WTC11 (cell line): ENCODE measurements around the gene HERPUD2. TPM values are rescaled to one million over a fixed set of nuclear protein-coding genes. Genes with fewer than 3 reads are reported as not detected.

ENCODE experiments used
- ATAC-seq: fragments of 200-7000 bp; cut with Tn5 transposase; 2 replicates; pipeline ENCODE4 v1.10.0; 2021; ENCODE audit warnings: mild to moderate bottlenecking, moderate library complexity
- CTCF ChIA-PET: fragments of 300-600 bp; sonication (Branson Sonifier 250); formaldehyde crosslinking; loops from one replicate; lab custom pipeline; 2021; ENCODE audit warnings: antibody characterized with exemption; lab: Charles Lee
- POLR2A ChIA-PET: fragments of 350-600 bp; sonication (Branson Sonifier 250); formaldehyde crosslinking; loops from one replicate; lab custom pipeline; 2021; ENCODE audit warnings: antibody characterized with exemption; lab: Charles Lee
- DNase-seq: peaks from one replicate; pipeline ENCODE4 v3.0.0; 2021; ENCODE audit warnings: low spot score
- H3K27ac Mint-ChIP-seq: 2 replicates; pipeline ENCODE4 v1.8.0; 2021; ENCODE audit warnings: mixed read lengths
- H3K27me3 Mint-ChIP-seq: 2 replicates; pipeline ENCODE4 v1.8.0; 2021; ENCODE audit warnings: low read depth, mild to moderate bottlenecking, moderate library complexity, mixed read lengths
- H3K36me3 Mint-ChIP-seq: 2 replicates; pipeline ENCODE4 v1.8.0; 2021; ENCODE audit warnings: mixed read lengths
- H3K4me1 Mint-ChIP-seq: 2 replicates; pipeline ENCODE4 v1.8.0; 2022; ENCODE audit warnings: mixed read lengths
- H3K4me3 Mint-ChIP-seq: 2 replicates; pipeline ENCODE4 v1.8.0; 2021; ENCODE audit warnings: mild to moderate bottlenecking, moderate library complexity, mixed read lengths
- H3K9me3 Mint-ChIP-seq: 2 replicates; pipeline ENCODE4 v1.8.0; 2021; ENCODE audit warnings: mixed read lengths
- GABPB1 ChIP-seq: sonication (generic); formaldehyde crosslinking; IDR thresholded peaks from 2 replicates; pipeline ENCODE4 v1.8.1; 2023; ENCODE audit warnings: mild to moderate bottlenecking, missing genetic modification reagents
- HMGA2 ChIP-seq: fragments of 250-450 bp; sonication (Bioruptor Pico); IDR thresholded peaks from 2 replicates; pipeline ENCODE4 v1.4.0; 2021; ENCODE audit warnings: mild to moderate bottlenecking, moderate library complexity
- NFYB ChIP-seq: sonication (generic); formaldehyde crosslinking; conservative IDR thresholded peaks from 2 replicates; pipeline ENCODE4 v1.8.0; 2022; ENCODE audit warnings: low read depth, missing genetic modification reagents
- ZNF317 ChIP-seq: sonication (generic); formaldehyde crosslinking; IDR thresholded peaks from 2 replicates; pipeline ENCODE4 v1.8.1; 2023; ENCODE audit warnings: low read depth, mild to moderate bottlenecking, moderate library complexity, missing genetic modification reagents, borderline replicate concordance
- total RNA-seq: library from RNA; stranded (reverse); gene quantifications from 3 replicates; pipeline ENCODE4 v1.2.3, GENCODE V29; 2021
- TF ChIP-seq, protein P1 (sequence below): sonication (generic); formaldehyde crosslinking; IDR thresholded peaks from 2 replicates; pipeline ENCODE4 v1.8.1; 2022; ENCODE audit warnings: mild to moderate bottlenecking, missing genetic modification reagents, moderate library complexity, borderline replicate concordance
- TF ChIP-seq, protein P2 (sequence below): sonication (generic); formaldehyde crosslinking; IDR thresholded peaks from 2 replicates; pipeline ENCODE4 v1.8.1; 2023; ENCODE audit warnings: mild to moderate bottlenecking, missing genetic modification reagents, moderate library complexity
- TF ChIP-seq, protein P3 (sequence below): fragments of 250-450 bp; sonication (Bioruptor Pico); IDR thresholded peaks from 2 replicates; pipeline ENCODE4 v1.9.0; 2021; ENCODE audit warnings: mild to moderate bottlenecking
- TF ChIP-seq, protein P4 (sequence below): sonication (generic); formaldehyde crosslinking; IDR thresholded peaks from 2 replicates; pipeline ENCODE4 v1.8.1; 2023; ENCODE audit warnings: mild to moderate bottlenecking, missing genetic modification reagents
- TF ChIP-seq, protein P5 (sequence below): fragments of 250-450 bp; sonication (Bioruptor Pico); IDR thresholded peaks from 2 replicates; pipeline ENCODE4 v2.1.2; 2022; ENCODE audit warnings: mild to moderate bottlenecking, moderate library complexity
- TF ChIP-seq, protein P6 (sequence below): sonication (generic); formaldehyde crosslinking; IDR thresholded peaks from 2 replicates; pipeline ENCODE4 v1.8.0; 2023; ENCODE audit warnings: missing genetic modification reagents, mild to moderate bottlenecking, borderline replicate concordance

The HERPUD2 gene
- total RNA-seq, 1 experiment from 2014 or later, result 16.2 TPM

DNA sequence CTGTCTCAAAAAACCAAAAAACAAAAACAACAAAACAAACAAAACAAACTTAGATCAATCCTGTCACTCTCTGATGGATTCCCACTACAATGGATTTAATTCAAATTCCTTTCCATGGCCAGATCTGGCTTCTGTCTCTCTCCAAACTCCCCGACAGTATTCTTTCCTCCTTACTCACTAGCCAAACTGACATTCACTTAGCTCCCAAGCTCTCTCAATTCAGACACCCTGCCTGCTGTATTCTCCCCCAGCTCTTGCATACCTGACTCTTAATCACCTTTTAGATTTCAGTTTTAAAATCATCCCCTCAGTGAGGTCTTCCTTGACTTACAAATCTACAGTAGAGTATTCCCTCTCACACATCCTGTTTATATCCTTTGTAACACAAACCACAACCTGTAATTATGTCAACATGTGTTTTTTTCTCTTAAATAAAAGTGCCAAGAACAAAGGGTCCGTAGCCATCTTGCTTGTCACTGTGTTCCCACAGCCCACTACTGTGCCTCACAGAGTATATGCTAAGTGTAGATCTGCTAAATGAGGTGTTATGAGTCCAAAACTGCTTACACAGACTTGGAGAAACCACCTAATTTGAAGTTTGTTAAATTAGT is 14.4 kb downstream of the HERPUD2 start:
- CTCF ChIA-PET, result interaction anchor here (1.3 kb wide), 1 partner anchor 29 kb away, joined by 3 read pairs; no protein-coding TSS in a partner anchor
- DNase-seq (no peak), ATAC-seq (peak; percentile 70)
- H3K4me1 Mint-ChIP-seq, result peaks cover 25% of the 10 kb centered on the region
- H3K36me3 Mint-ChIP-seq, result peaks cover 6% of the 10 kb centered on the region; the same call in 1 of the 2 replicates
- POLR2A ChIA-PET, result no interaction called here
- TF ChIP-seq, protein P1, sequence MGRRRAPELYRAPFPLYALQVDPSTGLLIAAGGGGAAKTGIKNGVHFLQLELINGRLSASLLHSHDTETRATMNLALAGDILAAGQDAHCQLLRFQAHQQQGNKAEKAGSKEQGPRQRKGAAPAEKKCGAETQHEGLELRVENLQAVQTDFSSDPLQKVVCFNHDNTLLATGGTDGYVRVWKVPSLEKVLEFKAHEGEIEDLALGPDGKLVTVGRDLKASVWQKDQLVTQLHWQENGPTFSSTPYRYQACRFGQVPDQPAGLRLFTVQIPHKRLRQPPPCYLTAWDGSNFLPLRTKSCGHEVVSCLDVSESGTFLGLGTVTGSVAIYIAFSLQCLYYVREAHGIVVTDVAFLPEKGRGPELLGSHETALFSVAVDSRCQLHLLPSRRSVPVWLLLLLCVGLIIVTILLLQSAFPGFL (CRISPR knock-in tag), result no peak
- TF ChIP-seq, protein P2, sequence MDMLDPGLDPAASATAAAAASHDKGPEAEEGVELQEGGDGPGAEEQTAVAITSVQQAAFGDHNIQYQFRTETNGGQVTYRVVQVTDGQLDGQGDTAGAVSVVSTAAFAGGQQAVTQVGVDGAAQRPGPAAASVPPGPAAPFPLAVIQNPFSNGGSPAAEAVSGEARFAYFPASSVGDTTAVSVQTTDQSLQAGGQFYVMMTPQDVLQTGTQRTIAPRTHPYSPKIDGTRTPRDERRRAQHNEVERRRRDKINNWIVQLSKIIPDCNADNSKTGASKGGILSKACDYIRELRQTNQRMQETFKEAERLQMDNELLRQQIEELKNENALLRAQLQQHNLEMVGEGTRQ (CRISPR knock-in tag), result no peak
- TF ChIP-seq, protein P3, sequence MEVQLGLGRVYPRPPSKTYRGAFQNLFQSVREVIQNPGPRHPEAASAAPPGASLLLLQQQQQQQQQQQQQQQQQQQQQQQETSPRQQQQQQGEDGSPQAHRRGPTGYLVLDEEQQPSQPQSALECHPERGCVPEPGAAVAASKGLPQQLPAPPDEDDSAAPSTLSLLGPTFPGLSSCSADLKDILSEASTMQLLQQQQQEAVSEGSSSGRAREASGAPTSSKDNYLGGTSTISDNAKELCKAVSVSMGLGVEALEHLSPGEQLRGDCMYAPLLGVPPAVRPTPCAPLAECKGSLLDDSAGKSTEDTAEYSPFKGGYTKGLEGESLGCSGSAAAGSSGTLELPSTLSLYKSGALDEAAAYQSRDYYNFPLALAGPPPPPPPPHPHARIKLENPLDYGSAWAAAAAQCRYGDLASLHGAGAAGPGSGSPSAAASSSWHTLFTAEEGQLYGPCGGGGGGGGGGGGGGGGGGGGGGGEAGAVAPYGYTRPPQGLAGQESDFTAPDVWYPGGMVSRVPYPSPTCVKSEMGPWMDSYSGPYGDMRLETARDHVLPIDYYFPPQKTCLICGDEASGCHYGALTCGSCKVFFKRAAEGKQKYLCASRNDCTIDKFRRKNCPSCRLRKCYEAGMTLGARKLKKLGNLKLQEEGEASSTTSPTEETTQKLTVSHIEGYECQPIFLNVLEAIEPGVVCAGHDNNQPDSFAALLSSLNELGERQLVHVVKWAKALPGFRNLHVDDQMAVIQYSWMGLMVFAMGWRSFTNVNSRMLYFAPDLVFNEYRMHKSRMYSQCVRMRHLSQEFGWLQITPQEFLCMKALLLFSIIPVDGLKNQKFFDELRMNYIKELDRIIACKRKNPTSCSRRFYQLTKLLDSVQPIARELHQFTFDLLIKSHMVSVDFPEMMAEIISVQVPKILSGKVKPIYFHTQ (CRISPR knock-in tag), result no peak
- TF ChIP-seq, protein P4, sequence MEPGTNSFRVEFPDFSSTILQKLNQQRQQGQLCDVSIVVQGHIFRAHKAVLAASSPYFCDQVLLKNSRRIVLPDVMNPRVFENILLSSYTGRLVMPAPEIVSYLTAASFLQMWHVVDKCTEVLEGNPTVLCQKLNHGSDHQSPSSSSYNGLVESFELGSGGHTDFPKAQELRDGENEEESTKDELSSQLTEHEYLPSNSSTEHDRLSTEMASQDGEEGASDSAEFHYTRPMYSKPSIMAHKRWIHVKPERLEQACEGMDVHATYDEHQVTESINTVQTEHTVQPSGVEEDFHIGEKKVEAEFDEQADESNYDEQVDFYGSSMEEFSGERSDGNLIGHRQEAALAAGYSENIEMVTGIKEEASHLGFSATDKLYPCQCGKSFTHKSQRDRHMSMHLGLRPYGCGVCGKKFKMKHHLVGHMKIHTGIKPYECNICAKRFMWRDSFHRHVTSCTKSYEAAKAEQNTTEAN (CRISPR knock-in tag), result no peak
- H3K9me3 Mint-ChIP-seq, result peaks cover 4% of the 10 kb centered on the region
- H3K27me3 Mint-ChIP-seq, result no peaks in the 10 kb centered on the region
- H3K4me3 Mint-ChIP-seq, result no peak overlapping the region
- peak overlapping the region; percentile 23 for H3K27ac Mint-ChIP-seq

DNA sequence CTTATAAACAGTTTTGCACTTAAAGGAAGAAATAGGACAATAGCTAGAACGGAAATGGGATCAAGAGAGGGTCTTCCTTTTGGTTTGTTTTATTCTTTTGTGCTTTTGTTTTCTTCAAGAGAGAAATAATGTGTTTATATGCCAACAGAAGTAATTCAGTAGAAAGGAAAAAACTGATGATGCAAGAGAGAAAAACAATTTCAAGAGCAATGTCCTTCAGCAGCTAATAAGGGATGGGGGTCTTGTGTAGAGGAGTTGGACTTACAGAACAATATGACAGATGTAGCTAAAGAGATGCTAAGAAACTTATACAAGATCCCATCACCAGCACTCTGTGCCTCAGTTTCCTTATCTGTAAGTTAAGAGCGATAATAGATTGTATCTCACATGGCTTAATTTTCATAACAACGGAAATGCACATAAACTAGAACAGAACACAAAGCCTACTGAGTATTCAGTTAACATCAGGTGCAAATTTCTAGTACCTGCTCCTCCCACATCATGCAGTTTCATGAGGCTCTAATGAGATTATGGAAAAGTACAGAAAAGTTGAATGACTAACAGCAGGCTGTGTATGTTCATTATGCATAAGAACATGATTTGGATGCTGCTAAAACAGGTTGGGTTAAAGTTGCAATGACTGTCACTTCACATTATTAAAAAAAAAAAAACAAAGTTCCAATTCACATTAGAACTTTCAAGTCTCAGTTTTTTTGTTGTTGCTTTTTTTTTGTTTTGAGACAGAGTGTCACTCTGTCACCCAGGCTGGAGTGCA is 17.2 kb downstream of the HERPUD2 start:
- ATAC-seq (no peak), DNase-seq (no peak)
- ChIA-PET POLR2A (no interaction called here), CTCF (interaction anchor here (1.5 kb wide), 1 partner anchor 32 kb away, joined by 5 read pairs; no protein-coding TSS in a partner anchor)
- no peak for TF ChIP-seq ZNF317
- no peak for TF ChIP-seq HMGA2
- TF ChIP-seq, protein P5, sequence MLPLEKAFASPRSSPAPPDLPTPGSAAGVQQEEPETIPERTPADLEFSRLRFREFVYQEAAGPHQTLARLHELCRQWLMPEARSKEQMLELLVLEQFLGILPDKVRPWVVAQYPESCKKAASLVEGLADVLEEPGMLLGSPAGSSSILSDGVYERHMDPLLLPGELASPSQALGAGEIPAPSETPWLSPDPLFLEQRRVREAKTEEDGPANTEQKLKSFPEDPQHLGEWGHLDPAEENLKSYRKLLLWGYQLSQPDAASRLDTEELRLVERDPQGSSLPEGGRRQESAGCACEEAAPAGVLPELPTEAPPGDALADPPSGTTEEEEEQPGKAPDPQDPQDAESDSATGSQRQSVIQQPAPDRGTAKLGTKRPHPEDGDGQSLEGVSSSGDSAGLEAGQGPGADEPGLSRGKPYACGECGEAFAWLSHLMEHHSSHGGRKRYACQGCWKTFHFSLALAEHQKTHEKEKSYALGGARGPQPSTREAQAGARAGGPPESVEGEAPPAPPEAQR (CRISPR knock-in tag), result no peak
- peak; percentile 41; the same call in 1 of the 2 replicates for TF ChIP-seq GABPB1 (CRISPR knock-in tag)
- TF ChIP-seq NFYB (CRISPR knock-in tag), result no peak
- TF ChIP-seq, protein P6, sequence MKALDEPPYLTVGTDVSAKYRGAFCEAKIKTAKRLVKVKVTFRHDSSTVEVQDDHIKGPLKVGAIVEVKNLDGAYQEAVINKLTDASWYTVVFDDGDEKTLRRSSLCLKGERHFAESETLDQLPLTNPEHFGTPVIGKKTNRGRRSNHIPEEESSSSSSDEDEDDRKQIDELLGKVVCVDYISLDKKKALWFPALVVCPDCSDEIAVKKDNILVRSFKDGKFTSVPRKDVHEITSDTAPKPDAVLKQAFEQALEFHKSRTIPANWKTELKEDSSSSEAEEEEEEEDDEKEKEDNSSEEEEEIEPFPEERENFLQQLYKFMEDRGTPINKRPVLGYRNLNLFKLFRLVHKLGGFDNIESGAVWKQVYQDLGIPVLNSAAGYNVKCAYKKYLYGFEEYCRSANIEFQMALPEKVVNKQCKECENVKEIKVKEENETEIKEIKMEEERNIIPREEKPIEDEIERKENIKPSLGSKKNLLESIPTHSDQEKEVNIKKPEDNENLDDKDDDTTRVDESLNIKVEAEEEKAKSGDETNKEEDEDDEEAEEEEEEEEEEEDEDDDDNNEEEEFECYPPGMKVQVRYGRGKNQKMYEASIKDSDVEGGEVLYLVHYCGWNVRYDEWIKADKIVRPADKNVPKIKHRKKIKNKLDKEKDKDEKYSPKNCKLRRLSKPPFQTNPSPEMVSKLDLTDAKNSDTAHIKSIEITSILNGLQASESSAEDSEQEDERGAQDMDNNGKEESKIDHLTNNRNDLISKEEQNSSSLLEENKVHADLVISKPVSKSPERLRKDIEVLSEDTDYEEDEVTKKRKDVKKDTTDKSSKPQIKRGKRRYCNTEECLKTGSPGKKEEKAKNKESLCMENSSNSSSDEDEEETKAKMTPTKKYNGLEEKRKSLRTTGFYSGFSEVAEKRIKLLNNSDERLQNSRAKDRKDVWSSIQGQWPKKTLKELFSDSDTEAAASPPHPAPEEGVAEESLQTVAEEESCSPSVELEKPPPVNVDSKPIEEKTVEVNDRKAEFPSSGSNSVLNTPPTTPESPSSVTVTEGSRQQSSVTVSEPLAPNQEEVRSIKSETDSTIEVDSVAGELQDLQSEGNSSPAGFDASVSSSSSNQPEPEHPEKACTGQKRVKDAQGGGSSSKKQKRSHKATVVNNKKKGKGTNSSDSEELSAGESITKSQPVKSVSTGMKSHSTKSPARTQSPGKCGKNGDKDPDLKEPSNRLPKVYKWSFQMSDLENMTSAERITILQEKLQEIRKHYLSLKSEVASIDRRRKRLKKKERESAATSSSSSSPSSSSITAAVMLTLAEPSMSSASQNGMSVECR, result no peak
- H3K9me3 Mint-ChIP-seq, result no peaks in the 10 kb centered on the region
- no peaks in the 10 kb centered on the region for H3K27me3 Mint-ChIP-seq
- peaks cover 36% of the 10 kb centered on the region for H3K4me1 Mint-ChIP-seq
- no peak overlapping the region for H3K27ac Mint-ChIP-seq
- H3K4me3 Mint-ChIP-seq, result no peak overlapping the region
- no peaks in the 10 kb centered on the region for H3K36me3 Mint-ChIP-seq
